SKM-1 (cell line): Measurements from ENCODE around the gene VPS8.

Experiments used
- DNase-seq: peaks from one replicate; lab custom pipeline; 2025; ENCODE audit not compliant: unreplicated experiment; lab: John Stamatoyannopoulos, UW

Gene VPS8

DNA sequence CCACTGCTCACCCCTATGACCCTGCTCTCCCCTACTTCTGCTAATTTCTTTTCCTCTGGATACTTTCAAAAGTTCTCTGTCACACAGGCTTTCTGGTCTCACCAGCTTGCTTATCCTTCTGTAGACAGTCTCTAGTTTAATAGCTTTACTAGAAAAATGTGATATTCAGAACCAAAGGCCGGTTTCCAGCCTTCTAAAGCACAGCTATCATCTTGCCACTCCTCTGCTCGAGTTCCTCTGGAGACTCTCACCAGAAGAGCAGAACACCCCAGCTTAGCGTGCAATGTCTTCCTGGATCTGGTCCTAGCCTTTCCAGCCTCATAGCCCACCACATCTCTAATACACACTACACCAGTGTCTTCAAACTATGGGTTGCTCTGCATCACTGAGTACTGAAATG lies 1.8 kb upstream of the VPS8 start:
- no peak for DNase-seq

- no peak for DNase-seq
Measured at GRCh38 chr3:184811034-184811433, 932 bp upstream of the VPS8 start.

- DNase-seq = no peak
Measured at GRCh38 chr3:184811663-184811998, 335 bp upstream of the VPS8 start.

DNA sequence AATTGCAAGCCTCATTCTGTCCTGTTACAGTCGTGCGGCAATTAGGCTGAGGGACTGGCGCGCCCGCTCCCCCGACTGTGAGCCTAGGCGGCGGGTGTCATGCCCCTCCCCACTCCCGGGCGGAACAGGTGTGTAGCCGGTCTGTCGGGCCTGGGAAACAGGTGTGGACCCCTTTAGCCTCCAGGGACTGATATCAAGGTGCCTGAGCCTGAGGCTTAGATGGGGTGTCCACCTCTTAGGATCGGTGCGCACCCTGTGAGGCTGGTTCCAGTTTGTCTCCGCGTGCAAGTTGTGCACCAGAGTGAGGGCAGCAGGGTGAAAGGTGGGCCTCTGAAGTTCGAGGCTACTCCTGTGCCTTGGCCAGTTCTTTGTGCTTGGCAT lies 686 bp downstream of the VPS8 start:
- DNase-seq = no peak

DNA sequence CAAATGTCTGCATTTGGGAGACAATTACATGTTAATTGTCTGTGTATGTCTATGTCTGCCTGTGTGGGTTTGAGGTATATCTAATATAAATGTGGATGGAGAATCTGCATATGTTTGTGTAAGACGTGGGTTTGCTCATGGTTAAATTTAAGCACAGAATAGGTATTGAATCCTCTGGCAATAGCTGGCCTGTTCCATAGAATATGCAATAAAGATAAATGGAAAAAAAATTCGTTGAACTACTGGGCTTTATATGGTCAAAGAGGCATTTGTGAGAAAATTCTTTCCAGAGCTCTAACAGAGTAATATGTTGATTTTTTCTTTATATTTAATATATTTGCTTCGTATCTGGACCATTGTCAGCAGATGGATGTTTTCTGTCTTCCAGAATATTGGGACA lies 1.4 kb downstream of the VPS8 start:
- no peak for DNase-seq

DNA sequence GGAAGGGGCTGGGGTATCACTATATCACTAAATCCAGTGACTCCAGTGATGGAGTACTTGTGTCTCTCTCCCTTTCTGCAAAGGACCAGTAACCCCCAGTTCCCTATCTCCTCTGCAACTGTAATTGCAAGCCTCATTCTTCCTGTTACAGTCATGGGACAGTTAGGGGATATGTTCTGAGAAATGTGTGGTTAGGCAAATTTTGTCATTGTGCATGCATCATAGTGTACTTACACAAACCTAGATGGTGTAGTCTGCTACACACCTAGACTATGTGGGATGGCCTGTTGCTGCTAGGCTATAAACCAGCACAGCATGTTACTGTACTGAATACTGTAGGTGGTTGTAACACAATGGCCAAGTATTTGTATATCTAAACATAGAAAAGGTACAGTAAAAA lies 2.2 kb downstream of the VPS8 start:
- no peak for DNase-seq

DNA sequence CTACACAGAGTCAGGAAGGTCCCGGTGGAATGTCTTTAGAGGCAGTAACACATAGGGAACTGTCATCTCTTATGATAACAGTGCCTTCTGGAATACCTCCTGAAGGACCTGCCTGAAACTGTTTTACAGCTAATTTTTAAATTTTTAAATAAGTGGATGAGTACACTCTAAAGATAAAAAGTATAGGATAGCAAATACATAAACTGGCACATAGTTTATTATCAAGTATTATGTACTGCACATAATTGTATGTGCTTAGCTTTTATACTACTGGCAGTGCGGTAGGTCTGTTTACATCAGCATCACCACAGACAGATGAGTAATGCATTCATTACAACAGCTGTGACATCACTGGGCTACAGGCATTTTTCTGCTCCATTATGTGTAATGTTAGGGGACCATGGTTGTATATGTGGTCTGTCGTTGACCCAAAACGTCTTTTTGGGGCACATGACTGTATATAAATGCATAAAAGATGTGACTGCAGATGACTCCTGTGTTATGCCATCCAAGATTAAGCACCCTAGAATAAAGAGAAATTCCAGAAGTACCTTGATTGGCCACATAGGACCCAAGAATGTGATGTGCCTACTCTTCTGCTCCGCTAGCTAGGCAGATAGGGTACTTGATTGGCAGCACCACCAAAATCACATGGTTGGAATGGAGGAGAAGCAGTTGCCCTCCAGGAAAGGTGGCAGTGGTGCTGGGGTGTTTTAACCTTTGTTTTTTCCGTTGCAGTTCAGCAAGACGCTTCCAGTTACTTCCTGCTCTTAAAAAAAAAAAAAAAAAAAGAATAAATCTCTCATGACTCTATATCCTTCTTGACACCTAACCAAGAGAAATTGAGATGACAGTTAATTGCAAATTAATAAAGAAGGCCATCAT lies 3.3 kb downstream of the VPS8 start:
- DNase-seq = no peak

DNA sequence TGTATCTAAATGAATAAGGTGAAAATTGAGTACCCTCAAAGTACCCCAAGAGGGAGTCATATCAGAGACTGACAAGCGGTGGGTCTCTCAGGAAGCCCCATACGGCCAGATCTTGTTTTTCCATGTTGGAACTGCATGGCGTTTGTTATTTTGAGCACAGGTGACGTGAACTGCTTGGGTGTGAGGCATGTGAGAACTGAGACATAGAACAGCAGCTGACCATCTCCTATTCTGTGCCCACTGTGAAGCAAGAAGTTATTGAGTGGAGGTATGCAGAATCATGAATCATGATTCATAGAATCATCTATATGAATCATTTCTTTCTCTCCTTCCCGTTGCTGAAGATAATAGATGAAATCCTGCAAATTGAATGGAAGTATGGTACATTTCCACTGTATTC lies 4.6 kb downstream of the VPS8 start:
- DNase-seq = no peak

GRCh38 chr3:184820525-184820924 lies 8.6 kb downstream of the VPS8 start:
- DNase-seq = no peak

- DNase-seq = no peak
Measured at GRCh38 chr3:184821034-184821433, 9.1 kb downstream of the VPS8 start.

DNA sequence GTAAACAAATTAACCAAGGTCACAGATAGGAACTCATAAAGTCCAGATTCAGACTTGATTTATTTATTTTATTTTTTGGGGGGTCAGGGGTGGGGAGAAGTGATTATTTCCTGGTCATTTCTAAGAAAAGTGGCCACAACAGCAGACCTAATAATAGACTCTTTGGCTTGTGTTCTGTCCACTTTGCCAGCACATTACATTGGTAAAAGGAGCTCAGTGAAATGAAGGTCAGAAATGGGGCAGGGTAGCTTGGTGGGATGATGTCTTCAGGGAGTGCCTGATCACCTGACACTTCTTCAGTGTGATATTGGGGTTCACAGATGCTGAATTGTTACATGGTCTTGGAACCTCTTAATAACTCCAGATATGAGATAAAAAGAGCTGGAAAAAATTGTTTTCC lies 10.1 kb downstream of the VPS8 start:
- no peak for DNase-seq

DNA sequence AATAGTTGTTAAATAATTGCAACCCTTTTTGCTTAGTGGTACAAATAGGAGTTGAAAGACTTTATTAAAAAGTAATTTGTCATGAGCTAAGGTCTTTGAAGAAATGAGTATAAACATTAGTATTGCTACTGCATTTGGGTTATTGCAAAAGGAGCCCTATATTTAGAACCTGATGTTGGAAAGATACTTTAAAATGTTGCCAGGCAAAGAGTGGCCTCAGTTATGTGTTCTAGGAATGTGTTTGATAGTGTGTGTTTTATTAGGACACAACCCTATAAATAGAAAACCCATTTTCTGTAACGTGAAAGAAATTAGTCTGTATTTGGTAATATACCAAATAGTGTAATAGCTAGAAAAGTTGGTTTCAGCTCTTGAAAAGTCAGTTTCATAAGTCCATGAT lies 10.7 kb downstream of the VPS8 start:
- no peak for DNase-seq

DNA sequence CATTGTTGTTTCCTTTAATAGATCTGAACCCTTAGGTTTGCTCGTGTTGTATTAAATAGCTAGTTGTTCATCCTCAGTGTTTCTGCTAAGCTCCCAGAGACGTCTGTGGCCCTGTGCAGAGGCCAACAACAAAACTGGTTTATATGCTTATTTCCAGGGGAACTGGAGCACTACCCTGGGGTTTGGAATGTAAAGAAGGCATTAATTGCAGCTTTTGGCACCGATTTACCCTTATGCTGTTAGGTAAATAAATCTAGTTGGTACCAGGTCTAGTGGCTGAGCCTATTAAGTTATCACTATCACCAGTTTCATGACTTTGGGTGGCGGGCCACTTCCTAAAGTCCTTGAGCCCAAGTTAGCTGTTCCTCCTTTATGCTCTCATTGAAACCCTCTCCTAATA lies 12.0 kb downstream of the VPS8 start:
- DNase-seq = no peak

DNA sequence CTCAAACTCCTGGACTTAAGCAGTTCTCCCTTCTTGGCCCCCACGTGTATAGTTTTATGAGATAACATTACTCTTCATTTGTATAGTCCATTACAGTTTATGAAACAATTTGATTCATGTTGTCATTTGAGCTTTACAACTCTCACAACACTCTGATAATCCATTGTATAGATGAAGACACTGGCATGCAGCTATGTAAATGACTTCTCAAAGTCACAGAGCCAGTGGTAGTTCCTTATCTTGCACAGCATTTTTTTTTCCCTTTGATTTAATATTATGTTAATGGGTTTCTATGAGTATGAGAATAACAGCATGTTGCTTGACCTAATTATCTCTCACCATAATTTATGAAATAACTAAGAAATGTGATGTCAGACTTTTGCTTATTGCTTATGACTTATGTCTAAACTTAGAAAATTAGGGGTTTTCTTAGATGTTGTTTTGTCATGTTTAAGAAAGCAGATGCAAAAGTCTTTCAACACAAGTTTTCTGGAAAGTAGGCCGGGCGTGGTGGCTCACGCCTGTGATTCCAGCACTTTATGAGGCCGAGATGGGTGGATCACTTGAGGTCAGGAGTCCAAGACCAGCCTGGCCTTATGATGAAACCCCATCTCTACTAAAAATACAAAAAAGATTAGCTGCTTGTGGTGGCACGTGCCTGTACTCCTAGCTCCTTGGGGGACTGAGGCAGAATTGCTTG lies 13.3 kb downstream of the VPS8 start:
- no peak for DNase-seq

- DNase-seq = no peak
Measured at GRCh38 chr3:184827572-184827971, 15.6 kb downstream of the VPS8 start.

DNA sequence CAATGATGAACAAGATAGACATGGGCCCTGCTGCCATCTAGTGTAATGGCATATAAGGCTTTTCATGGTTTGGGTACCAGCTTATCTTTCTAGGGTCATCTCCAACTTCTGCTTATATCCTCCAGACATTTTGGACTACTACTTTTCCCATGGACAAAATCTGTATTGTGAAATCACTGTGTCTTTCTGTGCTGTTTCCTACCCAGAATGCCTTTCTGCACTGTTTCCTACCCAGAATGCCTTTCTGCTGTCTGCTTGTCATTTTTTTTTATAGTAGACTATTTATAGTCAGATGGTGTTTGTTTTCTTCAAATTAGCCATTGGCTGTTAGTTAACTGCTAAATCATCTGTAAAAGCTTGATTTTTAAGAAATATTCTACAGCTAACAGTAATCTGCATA lies 20.1 kb downstream of the VPS8 start:
- no peak for DNase-seq

- no peak for DNase-seq
Measured at GRCh38 chr3:184832903-184833302, 20.9 kb downstream of the VPS8 start.

GRCh38 chr3:184836090-184836822 lies 24.3 kb downstream of the VPS8 start:
- DNase-seq = no peak

DNA sequence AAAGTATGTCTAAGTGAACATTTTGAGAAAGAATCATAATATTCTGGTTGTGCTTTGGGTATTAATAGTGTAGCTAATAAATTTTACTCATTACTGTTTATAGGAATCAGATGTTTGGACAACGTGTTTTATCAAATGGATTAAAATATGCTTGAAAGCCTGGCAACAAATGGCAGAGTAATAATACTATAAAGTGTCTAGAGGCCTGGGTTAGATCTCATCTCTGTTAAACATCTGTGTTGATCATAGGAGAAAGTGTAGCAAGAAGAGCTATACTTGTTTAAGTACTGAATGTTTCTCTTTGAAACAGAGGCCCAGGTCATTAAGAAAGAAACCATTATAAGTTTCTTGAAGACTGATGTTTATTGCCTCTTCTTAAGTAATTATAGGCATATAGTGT lies 30.5 kb downstream of the VPS8 start:
- DNase-seq = no peak

DNA sequence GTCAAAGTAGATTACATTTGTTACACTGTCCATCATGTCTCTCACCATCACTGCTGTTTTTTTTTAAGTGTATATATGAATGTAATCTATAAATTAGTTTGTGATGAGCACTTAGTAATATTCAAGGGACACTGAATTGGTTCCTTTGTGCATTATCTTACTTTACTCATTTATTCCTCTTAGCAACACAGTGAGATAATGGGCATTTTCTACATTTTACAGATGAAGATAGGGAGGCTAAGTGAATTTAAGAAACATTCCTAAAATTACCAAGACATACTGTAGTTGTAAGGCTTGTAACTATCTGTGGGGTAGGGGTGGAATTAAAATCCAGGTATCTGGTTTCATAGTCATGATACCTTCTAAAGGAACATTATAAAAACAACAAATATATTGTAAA lies 33.9 kb downstream of the VPS8 start:
- DNase-seq = no peak

DNA sequence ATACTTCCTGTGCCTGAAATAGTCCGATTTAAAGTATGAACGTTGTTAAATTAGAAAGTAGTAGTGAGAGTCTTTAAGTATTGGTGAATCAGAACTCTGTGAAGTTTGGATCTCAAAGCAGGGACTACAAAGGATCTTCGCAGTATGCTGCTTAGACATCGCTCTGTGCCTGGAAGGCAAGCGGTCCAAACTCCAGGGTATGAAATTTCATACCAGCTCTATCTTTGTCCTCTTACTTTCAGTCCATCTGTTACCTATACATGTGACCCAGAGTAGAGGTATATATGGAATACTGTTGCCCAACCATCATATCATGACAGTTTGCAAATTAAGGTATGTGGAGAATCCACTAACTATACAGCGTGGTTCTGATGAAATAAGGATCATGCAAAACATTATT lies 34.5 kb downstream of the VPS8 start:
- no peak for DNase-seq

GRCh38 chr3:184848934-184849333 lies 37.0 kb downstream of the VPS8 start:
- no peak for DNase-seq
